HG03280 (cell line): ENCODE results near the gene POU6F1.
"Not testable (repeated sequence)": the region's sequence is repeated elsewhere in the genome, so short reads cannot be mapped to it uniquely, and the experiment has no call there.

ENCODE experiments used
- ATAC-seq: cut with Tn5 transposase; IDR thresholded peaks from one replicate; pipeline ENCODE4 v1.9.1; 2021; ENCODE audit warnings: mild to moderate bottlenecking, moderate library complexity; ENCODE audit not compliant: unreplicated experiment

The POU6F1 gene

GRCh38 chr12:51217968-51218606 lies at the start of gene POU6F1:
TSS of gene POU6F1 (minus strand) at chr12:51218062. CDS start at chr12:51206836, 11,226 bp downstream.
- ATAC-seq, result peak; percentile 77

GRCh38 chr12:51265024-51265423 lies 47.2 kb upstream of the POU6F1 start:
- ATAC-seq, result no peak

DNA sequence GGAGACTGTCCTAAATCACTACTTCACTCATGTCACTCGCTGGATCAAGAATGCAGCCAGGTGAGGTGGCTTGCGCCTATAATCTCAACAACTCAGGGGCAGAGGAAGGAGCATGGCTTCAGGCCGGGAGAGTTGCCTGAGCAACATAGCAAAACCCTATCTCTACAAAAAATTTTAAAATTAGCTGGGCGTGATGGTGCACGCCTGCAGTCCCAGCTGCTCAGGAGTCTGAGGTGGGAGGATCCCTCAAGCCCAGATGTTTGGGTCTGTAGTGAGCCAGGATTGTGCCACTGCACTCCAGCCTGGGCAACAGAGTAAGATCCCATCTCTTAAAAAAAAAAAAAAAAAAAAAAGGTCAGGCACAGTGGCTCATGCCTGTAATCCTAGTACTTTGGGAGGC lies 46.4 kb upstream of the POU6F1 start:
- ATAC-seq, result no peak

DNA sequence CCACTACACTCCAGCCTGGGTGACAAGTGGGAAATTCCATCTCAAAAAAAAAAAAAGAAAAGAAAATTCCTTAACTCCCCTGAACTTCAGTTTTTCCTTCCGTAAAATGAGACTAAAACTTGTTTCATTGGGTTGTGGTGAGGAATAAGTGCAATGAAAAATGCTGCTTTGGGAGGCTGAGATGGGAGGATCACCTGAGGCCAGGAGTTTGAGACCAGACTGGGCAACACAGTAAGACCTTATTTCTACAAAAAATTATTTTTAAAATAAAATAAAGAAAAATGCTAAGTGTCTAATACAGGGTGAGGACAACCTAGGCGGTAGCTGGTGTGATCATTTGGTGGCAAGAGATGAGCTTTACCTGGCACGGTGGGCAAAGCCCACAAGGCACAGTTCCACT lies 45.5 kb upstream of the POU6F1 start:
- no peak for ATAC-seq

DNA sequence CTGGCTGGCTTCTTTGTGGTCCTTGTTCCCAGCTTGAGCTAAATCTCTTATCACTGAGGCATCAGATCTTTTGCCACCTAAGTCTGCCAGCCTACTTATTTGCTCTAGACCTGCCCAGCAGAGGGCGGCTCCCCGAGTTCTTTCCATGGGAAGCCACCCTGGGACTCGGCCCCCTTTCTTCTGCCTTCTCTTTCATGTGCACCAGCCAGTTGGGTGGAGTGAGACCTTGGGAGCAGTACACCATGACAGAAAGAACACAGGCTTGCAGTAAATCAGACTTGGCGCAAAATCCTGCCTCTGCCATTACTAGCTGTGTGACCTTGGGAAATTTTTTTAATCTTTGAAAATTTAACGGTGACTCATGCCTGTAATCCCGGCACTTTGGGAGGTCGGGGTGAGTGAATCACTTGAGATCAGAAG lies 44.9 kb upstream of the POU6F1 start:
- no peak for ATAC-seq

DNA sequence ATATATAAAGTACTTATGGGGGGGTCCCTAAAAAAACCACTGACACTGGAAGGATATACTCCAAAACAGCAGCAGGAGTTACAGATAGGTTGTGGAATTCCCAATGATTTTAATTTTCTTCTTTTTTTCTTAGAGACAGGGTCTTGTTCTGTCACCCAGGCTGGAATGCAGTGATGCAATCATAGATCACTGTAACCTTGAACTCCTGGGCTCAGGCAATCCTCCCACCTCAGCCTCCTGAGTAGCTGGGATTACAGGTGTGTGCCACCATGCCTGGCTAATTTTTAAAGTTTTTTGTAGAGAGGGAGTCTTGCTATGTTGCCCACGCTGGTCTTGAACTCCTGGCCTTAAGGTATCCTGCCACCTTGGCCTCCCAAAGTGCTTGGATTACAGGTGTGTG lies 41.7 kb upstream of the POU6F1 start:
- not testable (repeated sequence) for ATAC-seq

GRCh38 chr12:51254536-51254935 lies 36.7 kb upstream of the POU6F1 start:
- no peak for ATAC-seq

GRCh38 chr12:51253276-51253675 lies 35.4 kb upstream of the POU6F1 start:
- ATAC-seq, result no peak

DNA sequence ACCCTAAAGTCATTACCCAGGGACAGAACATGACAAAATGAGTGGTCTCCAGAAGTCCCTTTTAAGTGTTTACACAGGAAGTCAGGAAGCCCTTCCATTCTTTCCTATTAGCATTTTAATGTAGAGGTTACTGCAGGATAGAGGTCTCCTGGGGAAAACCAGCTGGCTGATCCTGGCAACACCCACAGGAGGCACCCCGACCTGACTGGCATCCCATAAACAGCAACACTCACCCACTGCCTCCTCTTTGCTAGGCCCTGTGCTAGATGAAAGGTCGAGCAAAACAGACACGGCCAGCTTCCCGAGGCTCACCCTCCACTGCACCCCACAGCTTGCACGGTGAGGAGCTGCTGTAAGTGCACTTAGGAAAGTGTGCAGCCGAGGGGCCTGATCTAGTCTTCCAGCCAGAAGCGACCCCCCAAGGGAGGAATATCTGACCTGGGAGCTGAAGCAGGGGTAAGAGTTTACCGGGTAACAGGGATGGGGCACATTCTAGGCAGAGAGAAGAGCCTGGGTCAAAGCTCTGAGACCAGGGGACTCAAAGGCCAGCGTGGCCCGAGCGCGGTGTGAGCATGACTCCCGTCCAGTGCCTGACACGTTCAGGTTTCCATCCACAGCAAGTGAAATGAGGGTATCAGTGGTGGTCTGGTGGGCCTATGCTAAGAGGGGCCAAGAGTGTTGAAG lies 29.8 kb upstream of the POU6F1 start:
- no peak for ATAC-seq

DNA sequence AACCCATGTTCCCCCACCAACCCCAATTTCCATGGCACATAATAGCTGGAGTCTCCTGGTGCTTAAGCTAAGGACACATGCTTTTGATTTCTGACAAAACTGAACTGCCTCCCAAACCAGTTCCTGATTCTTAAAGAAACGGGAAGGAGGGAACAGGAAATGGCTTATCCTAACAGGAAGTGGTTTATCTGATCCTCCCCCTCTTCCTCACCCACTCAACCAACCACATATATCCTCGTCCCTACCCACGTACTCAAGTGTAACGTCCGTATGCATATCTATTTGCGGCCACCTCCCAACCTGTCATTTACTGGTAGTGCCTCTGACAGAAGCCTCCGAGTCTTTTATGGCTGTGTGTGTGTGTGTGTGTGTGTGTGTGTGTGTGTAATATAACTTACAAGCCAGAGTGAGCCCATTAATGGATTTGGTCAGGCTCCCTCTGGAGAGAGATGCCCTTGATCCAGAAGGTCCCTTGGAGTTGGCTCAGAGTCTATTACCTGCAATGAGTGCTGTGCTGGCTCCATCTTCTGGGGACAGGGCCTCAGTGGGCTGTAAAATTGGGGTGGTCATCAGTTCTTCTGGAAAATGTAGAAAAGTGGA lies 28.5 kb upstream of the POU6F1 start:
- ATAC-seq, result no peak

DNA sequence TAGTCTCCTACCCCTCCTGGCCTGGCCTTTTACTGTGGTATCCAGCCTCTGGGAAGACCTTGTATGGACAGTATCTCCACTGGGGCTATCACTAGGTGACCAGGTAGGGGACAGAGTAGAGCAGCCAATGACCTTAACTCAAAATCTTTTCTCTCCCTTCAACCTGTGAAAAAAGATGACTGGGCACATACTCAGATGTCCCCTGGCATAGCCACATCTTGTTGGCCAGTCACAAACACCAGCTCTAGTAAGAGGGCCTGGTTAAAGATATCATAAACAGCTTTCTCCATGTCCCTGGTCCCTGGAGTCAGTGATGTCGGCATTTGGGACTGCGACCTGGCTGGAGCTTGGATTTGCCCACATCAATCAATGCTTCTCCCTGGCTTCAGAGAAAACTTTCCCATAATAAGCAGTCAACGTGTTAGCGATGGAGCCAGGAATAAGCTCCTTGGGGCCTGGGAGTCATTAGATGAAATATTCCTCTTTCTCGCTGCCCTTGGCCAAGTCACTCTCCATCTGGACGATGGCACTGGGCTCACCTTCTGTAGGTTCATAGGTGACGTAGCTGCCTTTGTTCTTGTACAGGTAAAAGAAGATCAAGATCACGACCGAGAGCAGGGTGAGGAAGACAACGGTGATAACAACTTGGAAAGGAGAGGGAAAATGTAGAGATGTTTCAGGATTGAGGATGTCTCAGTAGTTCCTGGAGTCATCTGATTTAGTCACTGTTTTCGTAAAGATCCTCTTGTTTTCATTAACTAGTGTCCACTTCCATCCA lies 27.8 kb upstream of the POU6F1 start:
- ATAC-seq, result no peak

DNA sequence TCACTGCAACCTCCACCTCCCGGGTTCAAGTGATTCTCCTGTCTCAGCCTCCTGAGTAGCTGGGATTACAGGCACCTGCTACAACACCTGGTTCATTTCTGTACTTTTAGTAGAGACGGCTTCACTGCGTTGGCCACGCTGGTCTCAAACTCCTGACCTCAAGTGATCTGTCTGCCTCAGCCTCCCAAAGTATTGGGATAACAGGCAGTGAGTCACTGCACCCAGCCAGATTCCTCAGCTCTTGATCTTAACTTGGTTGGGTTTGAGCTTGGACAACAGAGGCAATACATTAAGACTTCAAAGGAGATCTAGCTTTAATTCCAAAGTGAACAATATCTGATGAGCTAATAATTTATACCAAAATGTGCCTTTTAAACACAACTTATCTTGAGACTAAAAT lies 26.4 kb upstream of the POU6F1 start:
- no peak for ATAC-seq

DNA sequence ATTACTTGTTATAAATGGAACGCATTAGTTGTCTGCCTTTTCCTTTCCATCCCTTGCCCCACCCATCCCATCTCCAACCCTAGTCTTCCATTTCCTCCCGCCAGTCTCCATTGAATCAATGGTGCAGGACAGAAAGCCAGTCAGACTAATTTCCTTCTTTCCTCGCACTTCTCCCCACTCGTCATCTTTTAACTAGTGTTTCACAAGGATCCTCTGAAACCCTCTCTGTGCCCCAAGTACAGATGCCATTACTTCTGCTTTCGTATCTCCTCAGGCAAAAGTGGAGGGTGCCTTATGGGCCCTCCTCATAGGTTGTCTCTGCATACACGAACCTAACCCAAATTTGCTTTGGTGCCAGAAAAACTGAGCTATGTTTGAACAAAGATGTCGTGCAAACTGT lies 25.0 kb upstream of the POU6F1 start:
- ATAC-seq, result no peak

GRCh38 chr12:51242120-51242519 lies 24.3 kb upstream of the POU6F1 start:
- no peak for ATAC-seq

DNA sequence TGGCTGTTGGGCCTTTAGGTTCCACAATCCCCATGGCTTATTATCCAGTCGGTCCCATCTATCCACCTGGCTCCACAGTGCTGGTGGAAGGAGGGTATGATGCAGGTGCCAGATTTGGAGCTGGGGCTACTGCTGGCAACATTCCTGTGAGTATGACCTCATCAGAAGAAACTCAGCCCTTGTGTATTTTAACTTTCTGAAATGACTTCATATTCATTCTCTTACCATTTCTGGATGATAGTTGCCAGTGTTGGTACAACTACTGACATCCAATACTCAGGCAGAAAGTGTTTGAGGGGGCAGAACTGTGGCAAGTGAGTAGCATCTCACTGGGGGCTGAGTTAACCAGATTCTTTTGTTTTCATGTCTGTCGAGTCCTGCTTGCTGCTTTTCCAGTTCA lies 23.1 kb upstream of the POU6F1 start:
- ATAC-seq, result no peak

- peak; percentile 93 for ATAC-seq
Observed at GRCh38 chr12:51238510-51239334, 20.9 kb upstream of the POU6F1 start, which contains the start of gene DAZAP2. TSS of gene DAZAP2 (plus strand) at chr12:51238826. CDS start at chr12:51238908, 82 bp downstream.

DNA sequence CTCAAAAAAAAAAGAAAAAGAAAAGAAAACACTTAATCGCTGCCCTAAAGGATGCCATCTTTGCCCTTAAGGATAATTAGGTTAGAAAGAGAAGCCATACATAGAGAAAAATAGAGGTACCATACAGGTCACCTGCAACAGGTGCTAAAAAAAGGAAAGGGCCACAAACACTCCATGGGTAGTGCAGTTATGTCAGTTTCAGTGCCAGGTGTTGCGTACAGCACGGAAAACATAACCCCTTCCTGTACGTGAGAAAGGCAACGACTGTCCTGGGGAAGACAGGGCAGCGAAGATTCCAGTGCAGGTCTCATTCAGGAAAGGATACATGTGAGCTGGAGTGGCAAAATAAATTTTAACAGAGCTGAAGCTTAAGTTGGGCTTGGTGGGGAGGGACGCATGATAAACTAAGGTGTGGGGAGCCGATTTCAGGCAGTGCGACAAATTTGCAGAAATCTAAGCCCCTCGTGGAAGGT lies 20.2 kb upstream of the POU6F1 start:
- ATAC-seq, result peak; percentile 13

DNA sequence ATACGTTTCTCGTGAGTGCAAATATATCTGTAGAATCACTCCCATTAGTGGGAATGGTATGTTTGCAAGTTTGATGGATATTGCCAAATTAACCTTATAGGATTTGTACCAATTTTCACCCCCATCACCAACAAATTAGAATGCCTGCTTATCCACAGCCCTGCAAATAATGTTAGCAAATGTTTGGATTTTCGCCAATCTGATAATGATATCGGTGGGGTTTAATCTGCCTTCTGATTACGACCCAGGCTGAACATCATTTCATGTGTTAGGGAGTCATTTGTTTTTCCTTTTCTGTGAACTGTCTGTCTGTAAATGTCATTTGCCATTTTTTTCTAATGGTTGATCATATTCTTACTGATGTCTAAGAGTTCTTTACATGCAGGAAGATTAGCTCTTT lies 16.7 kb upstream of the POU6F1 start:
- no peak for ATAC-seq

DNA sequence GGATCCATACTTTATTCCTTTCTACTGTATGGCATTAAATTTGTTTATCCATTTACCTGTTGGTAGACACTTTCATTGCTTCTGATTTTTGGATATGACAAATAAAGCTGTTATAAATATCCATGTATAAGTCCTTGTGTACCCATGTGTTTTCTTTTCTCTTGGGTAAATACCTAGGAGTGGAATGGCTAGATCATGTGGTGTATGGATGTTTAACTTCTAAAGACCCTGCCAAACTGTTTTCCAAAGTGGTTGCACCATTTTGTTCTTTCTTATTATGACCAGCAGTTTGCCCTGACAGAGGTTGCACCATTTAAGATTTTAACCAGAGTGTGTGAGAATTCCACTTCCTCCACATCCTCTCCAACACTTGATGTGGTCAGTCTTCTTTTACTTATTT lies 14.8 kb upstream of the POU6F1 start:
- no peak for ATAC-seq

- no peak for ATAC-seq
Observed at GRCh38 chr12:51229116-51229809, 11.4 kb upstream of the POU6F1 start.
